ENCODE data around the gene IL6. TPM values are rescaled to one million over a fixed set of nuclear protein-coding genes. Genes with fewer than 3 reads are reported as not detected.

Gene IL6
- total RNA-seq, 1 donor from 2014 or later: not detected

- H3K9me3 Mint-ChIP-seq (ENCODE audit: unreplicated experiment): no peaks in the 10 kb centered on the region
- peaks cover 54% of the 10 kb centered on the region for H3K4me1 Mint-ChIP-seq (ENCODE audit: unreplicated experiment)
- peak overlapping the region; percentile 39 for H3K27ac Mint-ChIP-seq (ENCODE audit: unreplicated experiment)
- DNase-seq (ENCODE audit: extremely low spot score, unreplicated experiment): peak; percentile 57
- no peak for TF ChIP-seq CTCF (IDR thresholded peaks at IDR 0.05)
- no peaks in the 10 kb centered on the region for H3K27me3 Mint-ChIP-seq (ENCODE audit: unreplicated experiment)
- H3K4me3 Mint-ChIP-seq (ENCODE audit: unreplicated experiment): no peak overlapping the region
- no peaks in the 10 kb centered on the region for H3K36me3 Mint-ChIP-seq (ENCODE audit: unreplicated experiment)
Measured at GRCh38 chr7:22722536-22723180, 4.3 kb upstream of the IL6 start.

- peak; percentile 78 for DNase-seq (ENCODE audit: extremely low spot score, unreplicated experiment)
- Mint-ChIP-seq H3K36me3 (ENCODE audit: unreplicated experiment) (no peaks in the 10 kb centered on the region), H3K4me3 (ENCODE audit: unreplicated experiment) (no peak overlapping the region), H3K27ac (ENCODE audit: unreplicated experiment) (peak overlapping the region; percentile 39), H3K9me3 (ENCODE audit: unreplicated experiment) (no peaks in the 10 kb centered on the region), H3K4me1 (ENCODE audit: unreplicated experiment) (peaks cover 54% of the 10 kb centered on the region), H3K27me3 (ENCODE audit: unreplicated experiment) (no peaks in the 10 kb centered on the region)
- no peak for TF ChIP-seq CTCF (IDR thresholded peaks at IDR 0.05)
Measured at GRCh38 chr7:22723181-22723601, 3.8 kb upstream of the IL6 start.

- H3K4me1 Mint-ChIP-seq (ENCODE audit: unreplicated experiment): peaks cover 54% of the 10 kb centered on the region
- H3K9me3 Mint-ChIP-seq (ENCODE audit: unreplicated experiment): no peaks in the 10 kb centered on the region
- H3K36me3 Mint-ChIP-seq (ENCODE audit: unreplicated experiment): no peaks in the 10 kb centered on the region
- DNase-seq (ENCODE audit: extremely low spot score, unreplicated experiment): peak; percentile 49
- H3K27ac Mint-ChIP-seq (ENCODE audit: unreplicated experiment): peak overlapping the region; percentile 39
- TF ChIP-seq CTCF (IDR thresholded peaks at IDR 0.05): no peak
- no peak overlapping the region for H3K4me3 Mint-ChIP-seq (ENCODE audit: unreplicated experiment)
- H3K27me3 Mint-ChIP-seq (ENCODE audit: unreplicated experiment): no peaks in the 10 kb centered on the region
Measured at GRCh38 chr7:22723637-22724036, 3.4 kb upstream of the IL6 start.

GRCh38 chr7:22724861-22725260 lies 2.1 kb upstream of the IL6 start:
- no peak for TF ChIP-seq CTCF (IDR thresholded peaks at IDR 0.05)
- H3K4me3 Mint-ChIP-seq (ENCODE audit: unreplicated experiment): no peak overlapping the region
- H3K9me3 Mint-ChIP-seq (ENCODE audit: unreplicated experiment): no peaks in the 10 kb centered on the region
- peaks cover 48% of the 10 kb centered on the region for H3K4me1 Mint-ChIP-seq (ENCODE audit: unreplicated experiment)
- no peak overlapping the region for H3K27ac Mint-ChIP-seq (ENCODE audit: unreplicated experiment)
- DNase-seq (ENCODE audit: extremely low spot score, unreplicated experiment): no peak
- H3K36me3 Mint-ChIP-seq (ENCODE audit: unreplicated experiment): no peaks in the 10 kb centered on the region
- H3K27me3 Mint-ChIP-seq (ENCODE audit: unreplicated experiment): no peaks in the 10 kb centered on the region

GRCh38 chr7:22725585-22725984 lies 1.4 kb upstream of the IL6 start:
- peak overlapping the region; percentile 97 for H3K27ac Mint-ChIP-seq (ENCODE audit: unreplicated experiment)
- no peak overlapping the region for H3K4me3 Mint-ChIP-seq (ENCODE audit: unreplicated experiment)
- no peak for TF ChIP-seq CTCF (IDR thresholded peaks at IDR 0.05)
- H3K36me3 Mint-ChIP-seq (ENCODE audit: unreplicated experiment): no peaks in the 10 kb centered on the region
- no peaks in the 10 kb centered on the region for H3K27me3 Mint-ChIP-seq (ENCODE audit: unreplicated experiment)
- H3K4me1 Mint-ChIP-seq (ENCODE audit: unreplicated experiment): peaks cover 49% of the 10 kb centered on the region
- H3K9me3 Mint-ChIP-seq (ENCODE audit: unreplicated experiment): no peaks in the 10 kb centered on the region
- no peak for DNase-seq (ENCODE audit: extremely low spot score, unreplicated experiment)

Measured in osteocyte (in vitro differentiated cells).